Liver (tissue), 9 donors: ENCODE measurements around the gene ABCB9. TPM values are rescaled to one million over a fixed set of nuclear protein-coding genes. Genes with fewer than 3 reads are reported as not detected.

Experiments used
- DNase-seq: peaks from one replicate; pipeline ENCODE4 v3.0.0-alpha.2; 2017; ENCODE audit warnings: low spot score
- H3K27ac ChIP-seq, 2 donors: one replicate each; pipeline ENCODE4 v1.7.0; 2013; ENCODE audit warnings: inconsistent platforms in 2 of 2, low read length in 2 of 2, control low read depth in 1 of 2, low read depth in 1 of 2, mild to moderate bottlenecking in 1 of 2
- H3K27me3 ChIP-seq, 4 donors: one replicate each; pipeline versions ENCODE4 v1.6.1 to v1.7.0; 2013; ENCODE audit warnings: low read length in 3 of 4, inconsistent platforms in 1 of 4, mild to moderate bottlenecking in 1 of 4, moderate library complexity in 1 of 4; ENCODE audit not compliant: control insufficient read depth in 4 of 4, insufficient read depth in 4 of 4
- H3K36me3 ChIP-seq, 4 donors: one replicate each; pipeline versions ENCODE4 v1.6.1 to v1.7.0; 2013; ENCODE audit warnings: low read length in 3 of 4, mild to moderate bottlenecking in 3 of 4, low read depth in 1 of 4, moderate library complexity in 1 of 4; ENCODE audit not compliant: control insufficient read depth in 4 of 4, insufficient read depth in 3 of 4
- H3K4me1 ChIP-seq, 4 donors: one replicate each; pipeline versions ENCODE4 v1.6.1 to v1.7.0; 2013; ENCODE audit warnings: low read length in 3 of 4, mild to moderate bottlenecking in 3 of 4, moderate library complexity in 1 of 4; ENCODE audit not compliant: control insufficient read depth in 4 of 4, insufficient read depth in 4 of 4
- H3K4me3 ChIP-seq, 3 donors: one replicate each; pipeline versions ENCODE4 v1.6.1 to v1.7.0; 2013; ENCODE audit warnings: low read length in 3 of 3, control low read depth in 1 of 3, low read depth in 1 of 3, mild to moderate bottlenecking in 1 of 3
- H3K9ac ChIP-seq, 2 donors: one replicate each; pipeline ENCODE4 v1.7.0; 2013; ENCODE audit warnings: low read length in 2 of 2, mild to moderate bottlenecking in 2 of 2, moderate library complexity in 2 of 2, control low read depth in 1 of 2, low read depth in 1 of 2
- H3K9me3 ChIP-seq, 4 donors: one replicate each; pipeline versions ENCODE4 v1.6.1 to v1.7.0; 2013; ENCODE audit warnings: low read length in 3 of 4; ENCODE audit not compliant: control insufficient read depth in 4 of 4
- ATF3 ChIP-seq: IDR thresholded peaks from 2 replicates; pipeline ENCODE4 v1.6.1; 2016; ENCODE audit warnings: antibody characterized with exemption
- CTCF ChIP-seq: fragments of 150-350 bp; IDR thresholded peaks from 2 replicates; pipeline ENCODE4 v1.5.1; 2017; ENCODE audit warnings: improper control_type of control experiment, low read depth, low read length; ENCODE audit not compliant: missing input control
- EGR1 ChIP-seq, 2 donors: IDR thresholded peaks; 2 replicates each; pipeline ENCODE4 v1.6.1; 2016 to 2018; ENCODE audit warnings: antibody characterized with exemption in 2 of 2, low read depth in 2 of 2
- FOXA1 ChIP-seq: IDR thresholded peaks from 2 replicates; pipeline ENCODE4 v1.6.1; 2016; ENCODE audit warnings: antibody characterized with exemption
- GABPA ChIP-seq, 2 donors: IDR thresholded peaks in 1 of 2; conservative IDR thresholded peaks in 1 of 2; 2 replicates each; pipeline ENCODE4 v1.6.1; 2016; ENCODE audit warnings: antibody characterized with exemption in 2 of 2, mild to moderate bottlenecking in 1 of 2, moderate library complexity in 1 of 2
- HNF4A ChIP-seq, 2 donors: conservative IDR thresholded peaks; 2 replicates each; pipeline ENCODE4 v1.6.1; 2016; ENCODE audit warnings: antibody characterized with exemption in 2 of 2, mild to moderate bottlenecking in 2 of 2
- HNF4G ChIP-seq: IDR thresholded peaks from 2 replicates; pipeline ENCODE4 v1.6.1; 2016; ENCODE audit warnings: antibody characterized with exemption
- JUND ChIP-seq, 2 donors: IDR thresholded peaks; 2 replicates each; pipeline ENCODE4 v1.6.1; 2016; ENCODE audit warnings: antibody characterized with exemption in 2 of 2
- NR2F2 ChIP-seq: IDR thresholded peaks from 2 replicates; pipeline ENCODE4 v1.6.1; 2016; ENCODE audit warnings: antibody characterized with exemption
- RAD21 ChIP-seq, 2 donors: IDR thresholded peaks; 2 replicates each; pipeline ENCODE4 v1.6.1; 2016; ENCODE audit warnings: antibody characterized with exemption in 2 of 2, mild to moderate bottlenecking in 2 of 2
- REST ChIP-seq: IDR thresholded peaks from 2 replicates; pipeline ENCODE4 v1.6.1; 2016; ENCODE audit warnings: antibody characterized with exemption, mild to moderate bottlenecking
- RXRA ChIP-seq, 2 donors: IDR thresholded peaks; 2 replicates each; pipeline ENCODE4 v1.6.1; 2017 to 2018; ENCODE audit warnings: antibody characterized with exemption in 2 of 2, mild to moderate bottlenecking in 1 of 2
- TAF1 ChIP-seq: conservative IDR thresholded peaks from 2 replicates; pipeline ENCODE4 v1.6.1; 2016; ENCODE audit warnings: antibody characterized with exemption, mild to moderate bottlenecking
- ZBTB33 ChIP-seq: IDR thresholded peaks from 2 replicates; pipeline ENCODE4 v1.6.1; 2016; ENCODE audit warnings: antibody characterized with exemption
- WGBS: extraction: QIAGEN DNeasy Blood & Tissue Kit; methylation state at CpG from one replicate; pipeline ENCODE4 v1.1.7; 2013; 5-methylcytosine and 5-hydroxymethylcytosine counted together
- polyA plus RNA-seq, 2 donors: library from polyadenylated mRNA; stranded (reverse) in 1 of 2; unstranded in 1 of 2; fragments of 200-250 nt in 1 of 2; fragments of >200 nt in 1 of 2; fragmentation: Nextera tagmentation in 1 of 2; extraction: Ambion mirVana in 1 of 2; gene quantifications; one replicate each; pipeline versions ENCODE4 v1.2.1 to v1.2.3, GENCODE V29; 2013 to 2015
- total RNA-seq, 2 donors: library from RNA; depleted of rRNA; stranded (reverse); fragments of >200 nt; gene quantifications; one replicate each; pipeline ENCODE4 v1.2.3, GENCODE V29; 2014
- donor health status: healthy.
- donor health status: healthy.
- donor health status: healthy.
- donor health status: healthy.
- donor health status: healthy.

The ABCB9 gene
- total and polyA plus RNA-seq, 4 donors, result 0.29 to 3.3 (median 1.3) TPM

- Histone ChIP-seq H3K9me3 (no peaks in the 10 kb centered on the region), H3K4me3 (no peak overlapping the region), H3K9ac (no peak overlapping the region), H3K27me3 (no peaks in the 10 kb centered on the region), H3K36me3 (peaks cover 0 to 1% (median 0%) of the 10 kb centered on the region in 4 donors), H3K4me1 (peaks cover 3 to 10% (median 8%) of the 10 kb centered on the region in 4 donors), H3K27ac (no peak overlapping the region)
- TF ChIP-seq TAF1 (no peak), JUND (IDR thresholded peaks at IDR 0.05) (no peak), HNF4A (conservative IDR thresholded peaks at IDR 0.05) (no peak), NR2F2 (no peak), RXRA (IDR thresholded peaks at IDR 0.05) (no peak), REST (no peak), GABPA (IDR thresholded peaks at IDR 0.05 in 1 of 2, conservative IDR thresholded peaks at IDR 0.05 in 1 of 2) (no peak), ZBTB33 (no peak), HNF4G (no peak)
- WGBS, result 85% methylated on average over 10 of the region's 10 CpGs
- no peak for DNase-seq
These were observed 4.5 kb downstream of the ABCB9 start for GRCh38 chr12:122961531-122962329.

- DNase-seq, result no peak
- WGBS, result 96% methylated on average over 8 of the region's 8 CpGs
- Histone ChIP-seq H3K27ac (no peak overlapping the region), H3K4me3 (no peak overlapping the region), H3K9me3 (no peaks in the 10 kb centered on the region), H3K9ac (no peak overlapping the region), H3K27me3 (no peaks in the 10 kb centered on the region), H3K36me3 (peaks cover 0 to 1% (median 0%) of the 10 kb centered on the region in 4 donors), H3K4me1 (peaks cover 0 to 3% (median 1%) of the 10 kb centered on the region in 4 donors)
- no peak for TF ChIP-seq FOXA1
- TF ChIP-seq HNF4A (conservative IDR thresholded peaks at IDR 0.05), result no peak
- no peak for TF ChIP-seq EGR1 (IDR thresholded peaks at IDR 0.05; ENCODE audit: low read depth in 2 of 2)
- no peak for TF ChIP-seq TAF1
- no peak for TF ChIP-seq GABPA (IDR thresholded peaks at IDR 0.05 in 1 of 2, conservative IDR thresholded peaks at IDR 0.05 in 1 of 2)
- no peak for TF ChIP-seq RAD21 (IDR thresholded peaks at IDR 0.05)
- no peak for TF ChIP-seq ZBTB33
- TF ChIP-seq HNF4G, result no peak
- TF ChIP-seq CTCF, result no peak
- no peak for TF ChIP-seq ATF3
These were observed 6.1 kb downstream of the ABCB9 start for GRCh38 chr12:122960193-122960569.
